CD4-positive, alpha-beta memory T cell (primary cell): ENCODE measurements around the gene AP2A2. TPM values are rescaled to one million over a fixed set of nuclear protein-coding genes. Genes with fewer than 3 reads are reported as not detected.

ENCODE experiments used
- CTCF ChIA-PET: fragments of 350-600 bp; sonication (Branson Sonifier 250); formaldehyde crosslinking; loops from one replicate; lab custom pipeline; 2021; ENCODE audit warnings: inconsistent platforms; ENCODE audit not compliant: partially characterized antibody; lab: Charles Lee
- POLR2A ChIA-PET: fragments of 350-600 bp; sonication (Branson Sonifier 250); formaldehyde crosslinking; loops from one replicate; lab custom pipeline; 2021; ENCODE audit not compliant: partially characterized antibody; lab: Charles Lee
- DNase-seq, 5 donors: peaks; one replicate each; pipeline versions ENCODE4 v3.0.0 to v3.0.0-alpha.2; 2020 to 2022; ENCODE audit warnings: mixed read lengths in 1 of 5
- H3K27ac ChIP-seq: one replicate; pipeline ENCODE4 v1.7.0; 2013; ENCODE audit warnings: low read depth, low read length
- H3K27me3 ChIP-seq: 2 replicates; pipeline ENCODE4 v1.7.0; 2013; ENCODE audit warnings: mild to moderate bottlenecking, low read length, moderate library complexity; ENCODE audit not compliant: insufficient read depth
- H3K36me3 ChIP-seq: 2 replicates; pipeline ENCODE4 v1.7.0; 2013; ENCODE audit warnings: mild to moderate bottlenecking, low read length, moderate library complexity; ENCODE audit not compliant: insufficient read depth
- H3K4me1 ChIP-seq: 2 replicates; pipeline ENCODE4 v1.7.0; 2013; ENCODE audit warnings: mild to moderate bottlenecking, low read length, moderate library complexity; ENCODE audit not compliant: insufficient read depth
- H3K4me3 ChIP-seq, 2 donors: one replicate each; pipeline ENCODE4 v1.7.0; 2013; ENCODE audit warnings: low read length in 2 of 2, mild to moderate bottlenecking in 1 of 2
- H3K9me3 ChIP-seq, 2 donors: one replicate each; pipeline ENCODE4 v1.7.0; 2013; ENCODE audit warnings: low read length in 2 of 2, control low read depth in 1 of 2; ENCODE audit not compliant: control insufficient read depth in 1 of 2
- H3K27ac Mint-ChIP-seq, 7 donors: one replicate each; pipeline ENCODE4 v1.8.0; 2020 to 2021; ENCODE audit warnings: mixed read lengths in 7 of 7, mild to moderate bottlenecking in 6 of 7, inconsistent platforms in 3 of 7, moderate library complexity in 3 of 7
- H3K27me3 Mint-ChIP-seq, 2 donors: one replicate each; pipeline ENCODE4 v1.8.0; 2020 to 2021; ENCODE audit warnings: mixed read lengths in 2 of 2
- H3K36me3 Mint-ChIP-seq, 2 donors: one replicate each; pipeline ENCODE4 v1.8.0; 2020 to 2021; ENCODE audit warnings: mixed read lengths in 2 of 2, inconsistent platforms in 1 of 2, mild to moderate bottlenecking in 1 of 2
- H3K4me1 Mint-ChIP-seq, 4 donors: one replicate each; pipeline ENCODE4 v1.8.0; 2020 to 2021; ENCODE audit warnings: mixed read lengths in 4 of 4, mild to moderate bottlenecking in 1 of 4
- H3K4me3 Mint-ChIP-seq, 8 donors: one replicate each; pipeline ENCODE4 v1.8.0; 2020 to 2021; ENCODE audit warnings: mixed read lengths in 8 of 8, mild to moderate bottlenecking in 7 of 8, moderate library complexity in 6 of 8, inconsistent platforms in 3 of 8
- H3K9me3 Mint-ChIP-seq, 8 donors: one replicate each; pipeline ENCODE4 v1.8.0; 2020 to 2021; ENCODE audit warnings: mixed read lengths in 8 of 8, mild to moderate bottlenecking in 5 of 8, inconsistent platforms in 3 of 8, moderate library complexity in 1 of 8
- intact Hi-C: fragments of 100-400 bp; cut with micrococcal nuclease; formaldehyde crosslinking; loops from one replicate; pipeline ENCODE4 v1.15.1; 2023
- polyA plus RNA-seq, 2 donors: library from polyadenylated mRNA; unstranded; fragments of 300-500 nt; fragmentation: Illumina TruSeq; gene quantifications; one replicate each; pipeline ENCODE4 v1.2.3, GENCODE V29; 2021
- total RNA-seq, 2 experiments: library from RNA; stranded (reverse); gene quantifications; one replicate each; pipeline ENCODE4 v1.2.3, GENCODE V29; 2021

Gene AP2A2
- total and polyA plus RNA-seq, 4 experiments from 2014 or later = 5.1 to 87.4 (median 47.9) TPM

- Mint-ChIP-seq H3K36me3 (no peaks in the 10 kb centered on the region), H3K4me1 (peaks cover 0 to 9% (median 0%) of the 10 kb centered on the region in 4 donors), H3K9me3 (peaks cover 0 to 4% (median 0%) of the 10 kb centered on the region in 8 donors), H3K27ac (no peak overlapping the region), H3K4me3 (no peak overlapping the region), H3K27me3 (no peaks in the 10 kb centered on the region)
- intact Hi-C loops = no loop called here
- Histone ChIP-seq H3K4me1 (no peaks in the 10 kb centered on the region), H3K36me3 (no peaks in the 10 kb centered on the region), H3K4me3 (no peak overlapping the region), H3K9me3 (no peaks in the 10 kb centered on the region), H3K27me3 (no peaks in the 10 kb centered on the region), H3K27ac (no peak overlapping the region)
- no peak for DNase-seq
- ChIA-PET CTCF (interaction anchor here (0.9 kb wide), 1 partner anchor 43 kb away, joined by 3 read pairs; no protein-coding TSS in a partner anchor), POLR2A (no interaction called here)
Measured at GRCh38 chr11:1034456-1035295, 109.0 kb downstream of the AP2A2 start.

- Mint-ChIP-seq H3K4me3 (no peak overlapping the region), H3K36me3 (no peaks in the 10 kb centered on the region), H3K4me1 (peaks cover 0 to 9% (median 0%) of the 10 kb centered on the region in 4 donors), H3K9me3 (peaks cover 0 to 4% (median 0%) of the 10 kb centered on the region in 8 donors), H3K27ac (no peak overlapping the region), H3K27me3 (no peaks in the 10 kb centered on the region)
- intact Hi-C loops = no loop called here
- CTCF ChIA-PET = no interaction called here
- POLR2A ChIA-PET = no interaction called here
- no peak overlapping the region for H3K27ac ChIP-seq
- no peak for DNase-seq
- H3K36me3 ChIP-seq = no peaks in the 10 kb centered on the region
- H3K27me3 ChIP-seq = no peaks in the 10 kb centered on the region
- no peak overlapping the region for H3K4me3 ChIP-seq
- no peaks in the 10 kb centered on the region for H3K9me3 ChIP-seq
- H3K4me1 ChIP-seq = no peaks in the 10 kb centered on the region
Measured at GRCh38 chr11:1035577-1036283, 110.1 kb downstream of the AP2A2 start.

DNA sequence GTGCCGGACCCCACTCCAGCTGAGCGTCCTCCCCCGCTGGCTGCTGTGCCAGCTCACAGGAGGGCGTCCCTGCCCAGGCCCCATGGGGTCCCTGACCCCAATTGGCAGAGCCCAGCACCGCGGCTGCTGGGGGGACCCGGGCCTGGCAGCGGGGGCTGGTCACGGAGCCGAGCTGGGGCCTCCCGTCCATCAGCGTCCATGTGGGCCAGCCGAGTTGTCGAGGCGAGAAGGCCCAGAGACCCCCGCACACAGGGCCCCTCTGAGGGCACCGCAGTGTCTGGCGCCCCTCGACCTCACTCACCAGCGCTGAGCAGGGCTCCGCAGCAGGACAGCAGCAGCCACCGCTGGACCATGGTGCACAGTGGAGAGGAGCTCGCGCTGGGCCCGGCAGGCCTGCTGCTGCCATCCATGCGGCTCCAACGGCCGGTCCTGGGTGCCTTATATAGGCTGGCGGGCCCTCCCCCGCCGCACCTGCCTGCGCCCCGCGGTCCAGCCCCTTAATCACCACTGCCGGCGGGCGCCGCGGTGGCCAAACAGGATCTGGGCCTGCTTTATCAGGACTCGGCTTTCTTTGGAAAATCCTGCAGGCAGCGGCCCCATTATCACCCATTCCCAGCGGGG is 110.7 kb downstream of the AP2A2 start, which contains the start of gene MUC6:
MUC6 (minus strand) TSS at position 416 of the 621 bp plus-strand sequence; CDS start at position 353, 63 bp downstream.
- H3K4me1 Mint-ChIP-seq = peaks cover 0 to 9% (median 0%) of the 10 kb centered on the region in 4 donors
- DNase-seq = no peak
- no peak within 1 kb of the TSS for H3K27ac Mint-ChIP-seq
- intact Hi-C loops = no loop called here
- Histone ChIP-seq H3K36me3 (no peaks in the 10 kb centered on the region), H3K4me1 (no peaks in the 10 kb centered on the region), H3K27ac (no peak within 1 kb of the TSS), H3K27me3 (no peaks in the 10 kb centered on the region), H3K4me3 (no peak within 1 kb of the TSS), H3K9me3 (no peaks in the 10 kb centered on the region)
- CTCF ChIA-PET = no interaction called here
- no peak within 1 kb of the TSS for H3K4me3 Mint-ChIP-seq
- POLR2A ChIA-PET = no interaction called here
- H3K27me3 Mint-ChIP-seq = no peaks in the 10 kb centered on the region
- peaks cover 0 to 4% (median 0%) of the 10 kb centered on the region in 8 donors for H3K9me3 Mint-ChIP-seq
- no peaks in the 10 kb centered on the region for H3K36me3 Mint-ChIP-seq

GRCh38 chr11:1036931-1037330 is 111.3 kb downstream of the AP2A2 start:
- Mint-ChIP-seq H3K27me3 (no peaks in the 10 kb centered on the region), H3K4me1 (peaks cover 0 to 9% (median 0%) of the 10 kb centered on the region in 4 donors), H3K27ac (no peak overlapping the region), H3K9me3 (peaks cover 0 to 4% (median 0%) of the 10 kb centered on the region in 8 donors), H3K36me3 (no peaks in the 10 kb centered on the region), H3K4me3 (no peak overlapping the region)
- H3K27ac ChIP-seq = no peak overlapping the region
- peak in 1 of 5 donors; percentile 27 for DNase-seq
- no peak overlapping the region for H3K4me3 ChIP-seq
- POLR2A ChIA-PET = no interaction called here
- no peaks in the 10 kb centered on the region for H3K4me1 ChIP-seq
- H3K36me3 ChIP-seq = no peaks in the 10 kb centered on the region
- no peaks in the 10 kb centered on the region for H3K9me3 ChIP-seq
- H3K27me3 ChIP-seq = no peaks in the 10 kb centered on the region
- intact Hi-C loops = no loop called here
- CTCF ChIA-PET = no interaction called here

GRCh38 chr11:1037506-1038055 is 111.9 kb downstream of the AP2A2 start:
- no peak overlapping the region for H3K27ac ChIP-seq
- H3K27ac Mint-ChIP-seq = no peak overlapping the region
- H3K9me3 ChIP-seq = no peaks in the 10 kb centered on the region
- H3K4me1 ChIP-seq = no peaks in the 10 kb centered on the region
- H3K4me3 Mint-ChIP-seq = no peak overlapping the region
- intact Hi-C loops = no loop called here
- no peaks in the 10 kb centered on the region for H3K36me3 Mint-ChIP-seq
- no peaks in the 10 kb centered on the region for H3K36me3 ChIP-seq
- H3K4me1 Mint-ChIP-seq = peaks cover 0 to 4% (median 0%) of the 10 kb centered on the region in 4 donors
- DNase-seq = peak in 1 of 5 donors; percentile 27
- ChIA-PET CTCF (interaction anchor here (0.8 kb wide), 1 partner anchor 16 kb away, joined by 3 read pairs; no protein-coding TSS in a partner anchor), POLR2A (no interaction called here)
- peaks cover 0 to 2% (median 0%) of the 10 kb centered on the region in 8 donors for H3K9me3 Mint-ChIP-seq
- no peaks in the 10 kb centered on the region for H3K27me3 Mint-ChIP-seq
- H3K27me3 ChIP-seq = no peaks in the 10 kb centered on the region
- no peak overlapping the region for H3K4me3 ChIP-seq

- POLR2A ChIA-PET = no interaction called here
- H3K4me3 Mint-ChIP-seq = no peak overlapping the region
- H3K27me3 Mint-ChIP-seq = no peaks in the 10 kb centered on the region
- Histone ChIP-seq H3K36me3 (no peaks in the 10 kb centered on the region), H3K27me3 (no peaks in the 10 kb centered on the region), H3K4me3 (no peak overlapping the region), H3K27ac (no peak overlapping the region), H3K4me1 (no peaks in the 10 kb centered on the region), H3K9me3 (no peaks in the 10 kb centered on the region)
- DNase-seq = no peak
- H3K9me3 Mint-ChIP-seq = peaks cover 0 to 2% (median 0%) of the 10 kb centered on the region in 8 donors
- H3K4me1 Mint-ChIP-seq = peaks cover 0 to 2% (median 0%) of the 10 kb centered on the region in 4 donors
- CTCF ChIA-PET = interaction anchor here (0.8 kb wide), 1 partner anchor 17 kb away, joined by 3 read pairs; no protein-coding TSS in a partner anchor
- intact Hi-C loops = no loop called here
- no peak overlapping the region for H3K27ac Mint-ChIP-seq
- H3K36me3 Mint-ChIP-seq = no peaks in the 10 kb centered on the region
Measured at GRCh38 chr11:1038361-1038760, 112.7 kb downstream of the AP2A2 start.
